Endothelial cell of umbilical vein (primary cell): ENCODE data around the gene KIF26B. TPM values are rescaled to one million over a fixed set of nuclear protein-coding genes. Genes with fewer than 3 reads are reported as not detected.
A peak's percentile ranks its signal among the peaks of the same experiment; 100 is the strongest.

Experiments
- BruUV-seq: library from RNA; stranded (reverse); fragments of 400-500 nt; replicated peaks from 2 replicates; lab custom pipeline; 2021; lab: Mats Ljungman, UMichigan
- CTCF ChIA-PET: fragments of 300-600, 350-600 bp; sonication (Branson Sonifier 250); formaldehyde crosslinking; loops from one replicate; lab custom pipeline; 2021; ENCODE audit warnings: antibody characterized with exemption, inconsistent platforms; lab: Charles Lee
- POLR2A ChIA-PET: fragments of 300-600, 350-600 bp; sonication (Branson Sonifier 250); formaldehyde crosslinking; loops from one replicate; lab custom pipeline; 2021; ENCODE audit warnings: antibody characterized with exemption, inconsistent platforms; lab: Charles Lee
- DNase-seq: peaks from one replicate; pipeline ENCODE4 v3.0.0-alpha.2; 2011; ENCODE audit warnings: low read depth, low spot score
- FAIRE-seq: peaks from 2 replicates; lab custom pipeline; 2011; peaks lifted over from hg19 to GRCh38; lab: Jason Lieb, UNC
- H2AFZ ChIP-seq: 2 replicates; pipeline ENCODE4 v1.6.0; 2012; ENCODE audit warnings: low read depth, low read length, control low read depth, inconsistent platforms
- H3K27ac ChIP-seq: 2 replicates; pipeline ENCODE4 v1.5.1; 2011; ENCODE audit warnings: low read depth, mild to moderate bottlenecking, control low read depth, low read length, moderate library complexity; ENCODE audit not compliant: insufficient read depth
- H3K27me3 ChIP-seq, 2 experiments: 2 replicates each; pipeline versions ENCODE4 v1.6.0 to v1.6.1; 2011; ENCODE audit warnings: low read length in 2 of 2, mixed read lengths in 1 of 2; ENCODE audit not compliant: control insufficient read depth in 2 of 2, insufficient read depth in 2 of 2
- H3K36me3 ChIP-seq, 2 experiments: 2 replicates in 1 of 2; 3 replicates in 1 of 2; pipeline ENCODE4 v1.5.1; 2011; ENCODE audit warnings: low read length in 2 of 2, mild to moderate bottlenecking in 1 of 2, moderate library complexity in 1 of 2; ENCODE audit not compliant: control insufficient read depth in 2 of 2, insufficient read depth in 2 of 2; ENCODE audit errors: extremely low read depth in 1 of 2
- H3K4me1 ChIP-seq: 3 replicates; pipeline ENCODE4 v1.5.1; 2011; ENCODE audit warnings: mild to moderate bottlenecking, low read length; ENCODE audit not compliant: control insufficient read depth, insufficient read depth; ENCODE audit errors: extremely low read depth
- H3K4me2 ChIP-seq: 2 replicates; pipeline ENCODE4 v1.6.1; 2011; ENCODE audit warnings: low read length, control low read depth, mixed read lengths; ENCODE audit not compliant: insufficient read depth
- H3K4me3 ChIP-seq, 3 experiments: fragments of 200-600 bp in 1 of 3; sonication (generic), shearing (Covaris generic) in 1 of 3; replicated peaks in 1 of 3; 2 replicates each; pipeline ENCODE4 v1.5.1; 2011 to 2016; ENCODE audit warnings: control low read depth in 3 of 3, low read length in 3 of 3, mild to moderate bottlenecking in 2 of 3, inconsistent platforms in 1 of 3, low read depth in 1 of 3, moderate library complexity in 1 of 3; ENCODE audit not compliant: insufficient read depth in 1 of 3
- H3K79me2 ChIP-seq: 2 replicates; pipeline ENCODE4 v1.6.0; 2012; ENCODE audit warnings: low read length, inconsistent platforms; ENCODE audit not compliant: control insufficient read depth, insufficient read depth
- H3K9ac ChIP-seq: replicated peaks from 2 replicates; pipeline ENCODE3; 2011; ENCODE audit warnings: low read length, control low read depth; ENCODE audit not compliant: insufficient read depth; ENCODE audit errors: extremely low read depth
- H3K9me1 ChIP-seq: replicated peaks from 3 replicates; pipeline ENCODE4 v1.6.0; 2011; ENCODE audit warnings: mild to moderate bottlenecking, low read length; ENCODE audit not compliant: control insufficient read depth, insufficient read depth; ENCODE audit errors: extremely low read depth
- H3K9me3 ChIP-seq: replicated peaks from 2 replicates; pipeline ENCODE4 v1.5.1; 2012; ENCODE audit warnings: low read length, inconsistent platforms; ENCODE audit not compliant: control insufficient read depth, insufficient read depth
- H4K20me1 ChIP-seq: replicated peaks from 2 replicates; pipeline ENCODE3; 2011; ENCODE audit warnings: mild to moderate bottlenecking, low read length; ENCODE audit not compliant: control insufficient read depth, insufficient read depth; ENCODE audit errors: extremely low read depth
- CTCF ChIP-seq, 2 donors: IDR thresholded peaks; 1 replicate in 1 of 2; 2 replicates in 1 of 2; pipeline ENCODE4 v1.5.1; 2011; ENCODE audit warnings: low read length in 2 of 2, mild to moderate bottlenecking in 2 of 2, moderate library complexity in 2 of 2, control low read depth in 1 of 2, inconsistent platforms in 1 of 2, low read depth in 1 of 2; ENCODE audit not compliant: insufficient read depth in 1 of 2; ENCODE audit errors: extremely low read depth in 1 of 2
- EZH2 ChIP-seq: IDR thresholded peaks from 2 replicates; pipeline ENCODE4 v1.6.1; 2012; ENCODE audit warnings: borderline replicate concordance, low read depth, mild to moderate bottlenecking, moderate library complexity, low read length, inconsistent platforms; ENCODE audit not compliant: severe bottlenecking
- FOS ChIP-seq: IDR thresholded peaks from 2 replicates; pipeline ENCODE4 v1.6.1; 2011; ENCODE audit warnings: mild to moderate bottlenecking, low read length, moderate library complexity, borderline replicate concordance; ENCODE audit not compliant: insufficient read depth
- GATA2 ChIP-seq: IDR thresholded peaks from 2 replicates; pipeline ENCODE4 v1.7.0; 2011; ENCODE audit warnings: low read depth, mild to moderate bottlenecking, moderate library complexity, mixed read lengths, low read length; ENCODE audit not compliant: insufficient read length, insufficient read depth
- JUN ChIP-seq: IDR thresholded peaks from 2 replicates; pipeline ENCODE4 v1.6.1; 2011; ENCODE audit warnings: borderline replicate concordance, low read depth; ENCODE audit not compliant: insufficient read length, insufficient read depth
- MAX ChIP-seq: IDR thresholded peaks from 2 replicates; pipeline ENCODE4 v1.6.1; 2011; ENCODE audit not compliant: insufficient read depth, insufficient read length
- MYC ChIP-seq: IDR thresholded peaks from one replicate; pipeline ENCODE4 v1.6.1; 2011; ENCODE audit warnings: mild to moderate bottlenecking, low read depth, low read length
- POLR2A ChIP-seq: IDR thresholded peaks from 2 replicates; pipeline ENCODE4 v1.6.1; 2012; ENCODE audit warnings: low read depth, mild to moderate bottlenecking, control low read depth, low read length
- POLR2AphosphoS5 ChIP-seq: IDR thresholded peaks from 2 replicates; pipeline ENCODE4 v1.6.1; 2012; ENCODE audit warnings: low read depth, mild to moderate bottlenecking, control low read depth, low read length, moderate library complexity; ENCODE audit not compliant: insufficient read depth
- dilution Hi-C: fragments of 300-500 bp; cut with MboI; formaldehyde crosslinking; loops from one replicate; pipeline ENCODE4 v1.15.0; 2019; ENCODE audit warnings: low sequenced_read_pairs; ENCODE audit not compliant: extremely low pct_ligation_motif_present
- intact Hi-C: fragments of 100-400 bp; cut with micrococcal nuclease; formaldehyde crosslinking; loops from one replicate; pipeline ENCODE4 v1.10.0; 2022
- polyA plus RNA-seq, 4 experiments: library from polyadenylated mRNA; depleted of rRNA in 3 of 4; stranded (reverse) in 3 of 4; unstranded in 1 of 4; fragments of >200 nt; gene quantifications; 2 replicates each; pipeline versions ENCODE4 v1.2.1 to v1.2.3, GENCODE V29; 2011 to 2012; ENCODE audit warnings: missing spikeins in 1 of 4
- total RNA-seq: library from RNA; stranded (reverse); gene quantifications from 2 replicates; pipeline ENCODE4 v1.2.3, GENCODE V29; 2021

The KIF26B gene
- total and polyA plus RNA-seq, 2 donors (not counting 3 experiments of a cell fraction or from before 2014, with no cell fraction given): 0.04 to 0.49 TPM

- H2AFZ ChIP-seq: no peak overlapping the region
- dilution Hi-C loops: no loop called here
- no peaks in the 10 kb centered on the region for H3K79me2 ChIP-seq
- H3K9ac ChIP-seq: no peak overlapping the region
- no peaks in the 10 kb centered on the region for H3K27me3 ChIP-seq
- ChIA-PET CTCF (no interaction called here), POLR2A (no interaction called here)
- TF ChIP-seq GATA2: no peak
- no peak overlapping the region for H3K4me3 ChIP-seq
- FAIRE-seq: no peak
- DNase-seq: no peak
- no peak overlapping the region for H3K27ac ChIP-seq
- no peaks in the 10 kb centered on the region for H3K9me3 ChIP-seq
- intact Hi-C loops: no loop called here
- H4K20me1 ChIP-seq: no peaks in the 10 kb centered on the region
- BruUV-seq: no TSS peak
- no peaks in the 10 kb centered on the region for H3K4me1 ChIP-seq
- H3K9me1 ChIP-seq: no peaks in the 10 kb centered on the region
- no peaks in the 10 kb centered on the region for H3K36me3 ChIP-seq
- no peak overlapping the region for H3K4me2 ChIP-seq
Observed at GRCh38 chr1:245751726-245752470, 597.1 kb downstream of the KIF26B start.

GRCh38 chr1:245752561-245752960, 597.8 kb downstream of the KIF26B start:
- BruUV-seq: no TSS peak
- Histone ChIP-seq H3K4me3 (no peak overlapping the region), H3K9ac (no peak overlapping the region), H3K9me3 (no peaks in the 10 kb centered on the region), H2AFZ (no peak overlapping the region), H3K4me1 (no peaks in the 10 kb centered on the region), H3K4me2 (no peak overlapping the region), H4K20me1 (no peaks in the 10 kb centered on the region), H3K27me3 (no peaks in the 10 kb centered on the region), H3K27ac (no peak overlapping the region), H3K36me3 (no peaks in the 10 kb centered on the region), H3K9me1 (no peaks in the 10 kb centered on the region), H3K79me2 (no peaks in the 10 kb centered on the region)
- ChIA-PET CTCF (no interaction called here), POLR2A (no interaction called here)
- no peak for FAIRE-seq
- TF ChIP-seq EZH2 (no peak), CTCF (IDR thresholded peaks at IDR 0.05; ENCODE audit: extremely low read depth in 1 of 2, insufficient read depth in 1 of 2, low read depth in 1 of 2, low read length in 2 of 2) (no peak), POLR2AphosphoS5 (no peak), GATA2 (no peak), JUN (no peak), POLR2A (no peak), MAX (no peak), MYC (no peak), FOS (no peak)
- DNase-seq: peak; percentile 16
- intact Hi-C loops: no loop called here
- dilution Hi-C loops: no loop called here
